GM23338 (cell line): ENCODE data around the gene RNASEH2A. TPM values are rescaled to one million over a fixed set of nuclear protein-coding genes. Genes with fewer than 3 reads are reported as not detected.
"Not testable (repeated sequence)": the region's sequence is repeated elsewhere in the genome, so short reads cannot be mapped to it uniquely, and the experiment has no call there.

ENCODE experiments used
- ATAC-seq: fragments of 200-7000 bp; cut with Tn5 transposase; 3 replicates; pipeline ENCODE4 v1.9.1; 2020
- DNase-seq: peaks from one replicate; pipeline ENCODE4 v3.0.0-alpha.2; 2015; ENCODE audit warnings: low spot score
- H2AFZ ChIP-seq: fragments of 200-600 bp; sonication (generic); 2 replicates; pipeline ENCODE4 v1.8.0; 2016; ENCODE audit warnings: antibody characterized with exemption, mild to moderate bottlenecking, moderate library complexity
- H3F3A ChIP-seq: fragments of 200-600 bp; sonication (generic); replicated peaks from 2 replicates; pipeline ENCODE4 v1.8.0; 2017; ENCODE audit warnings: antibody characterized with exemption, mixed run types, low read depth
- H3K27ac ChIP-seq: fragments of 200-600 bp; sonication (generic); 2 replicates; pipeline ENCODE4 v1.6.1; 2016; ENCODE audit warnings: low read depth
- H3K27me3 ChIP-seq: fragments of 200-600 bp; sonication (generic); 2 replicates; pipeline ENCODE4 v1.8.0; 2016; ENCODE audit warnings: mild to moderate bottlenecking, mixed run types, moderate library complexity; ENCODE audit not compliant: insufficient read depth
- H3K36me3 ChIP-seq: fragments of 200-600 bp; sonication (generic); 2 replicates; pipeline ENCODE4 v1.8.0; 2016; ENCODE audit warnings: mild to moderate bottlenecking; ENCODE audit not compliant: insufficient read depth
- H3K4me1 ChIP-seq: fragments of 200-600 bp; sonication (generic); 2 replicates; pipeline ENCODE4 v1.8.0; 2016; ENCODE audit warnings: mild to moderate bottlenecking, moderate library complexity; ENCODE audit not compliant: insufficient read depth
- H3K4me2 ChIP-seq: fragments of 200-600 bp; sonication (generic); 2 replicates; pipeline ENCODE4 v1.7.1; 2017; ENCODE audit warnings: mixed run types
- H3K4me3 ChIP-seq: fragments of 200-600 bp; sonication (generic); 2 replicates; pipeline ENCODE4 v1.6.1; 2016; ENCODE audit warnings: mixed run types
- H3K79me2 ChIP-seq: fragments of 200-600 bp; sonication (generic); replicated peaks from 2 replicates; pipeline ENCODE4 v1.8.0; 2017; ENCODE audit warnings: mild to moderate bottlenecking; ENCODE audit not compliant: insufficient read depth
- H3K9me2 ChIP-seq: fragments of 200-600 bp; sonication (generic); 2 replicates; pipeline ENCODE4 v1.8.0; 2017; ENCODE audit not compliant: insufficient read depth
- H4K20me1 ChIP-seq: fragments of 200-600 bp; sonication (generic); replicated peaks from 2 replicates; pipeline ENCODE4 v1.8.0; 2017; ENCODE audit warnings: mild to moderate bottlenecking; ENCODE audit not compliant: insufficient read depth
- H3K27ac Mint-ChIP-seq: 2 replicates; pipeline ENCODE4 v1.8.0; 2020; ENCODE audit warnings: inconsistent platforms, mild to moderate bottlenecking, moderate library complexity, mixed read lengths
- H3K27me3 Mint-ChIP-seq: 3 replicates; pipeline ENCODE4 v1.8.0; 2022; ENCODE audit warnings: low read depth, mild to moderate bottlenecking, moderate library complexity, mixed read lengths, inconsistent platforms; ENCODE audit not compliant: insufficient read depth, poor library complexity
- H3K36me3 Mint-ChIP-seq: 3 replicates; pipeline ENCODE4 v1.8.0; 2021; ENCODE audit warnings: low read depth, mild to moderate bottlenecking, inconsistent platforms, moderate library complexity, mixed read lengths
- H3K4me1 Mint-ChIP-seq: 3 replicates; pipeline ENCODE4 v1.8.0; 2020; ENCODE audit warnings: mild to moderate bottlenecking, inconsistent platforms, mixed read lengths
- H3K4me3 Mint-ChIP-seq: 3 replicates; pipeline ENCODE4 v1.8.0; 2021; ENCODE audit warnings: moderate library complexity, mild to moderate bottlenecking, inconsistent platforms, mixed read lengths
- H3K9me3 Mint-ChIP-seq: 3 replicates; pipeline ENCODE4 v1.8.0; 2020; ENCODE audit warnings: moderate library complexity, mild to moderate bottlenecking, inconsistent platforms, mixed read lengths
- ETS1 ChIP-seq: IDR thresholded peaks from 2 replicates; pipeline ENCODE4 v1.6.1; 2016; ENCODE audit warnings: antibody characterized with exemption
- EZH2 ChIP-seq: fragments of 200-600 bp; sonication (generic); IDR thresholded peaks from one replicate; pipeline ENCODE4 v1.8.0; 2017; ENCODE audit warnings: antibody characterized with exemption, mild to moderate bottlenecking, low read depth; ENCODE audit not compliant: unreplicated experiment
- JUNB ChIP-seq: IDR thresholded peaks from one replicate; pipeline ENCODE4 v1.6.1; 2016; ENCODE audit warnings: antibody characterized with exemption; ENCODE audit not compliant: unreplicated experiment
- STAT1 ChIP-seq: IDR thresholded peaks from one replicate; pipeline ENCODE4 v1.6.1; 2016; ENCODE audit warnings: antibody characterized with exemption; ENCODE audit not compliant: unreplicated experiment
- ZNF331 ChIP-seq: fragments of 250-450 bp; sonication (Bioruptor Pico); IDR thresholded peaks from 2 replicates; pipeline ENCODE4 v1.5.0; 2020; ENCODE audit warnings: low read depth, mild to moderate bottlenecking, moderate library complexity
- ZNF462 ChIP-seq: fragments of 250-450 bp; sonication (Bioruptor Pico); IDR thresholded peaks from 2 replicates; pipeline ENCODE4 v1.5.0; 2020; ENCODE audit warnings: mild to moderate bottlenecking, moderate library complexity
- polyA plus RNA-seq: library from polyadenylated mRNA; unstranded; fragments of >200 nt; fragmentation: Nextera tagmentation; extraction: Ambion mirVana; gene quantifications from 2 replicates; pipeline ENCODE4 v1.2.1, GENCODE V29; 2016
- total RNA-seq: library from RNA; depleted of rRNA; stranded (reverse); fragments of >200 nt; shearing (Covaris generic); gene quantifications from 2 replicates; pipeline ENCODE4 v1.2.3, GENCODE V29; 2014

Gene RNASEH2A
- total and polyA plus RNA-seq, 2 experiments from 2014 or later, result 39.4 to 68.2 TPM

GRCh38 chr19:12797141-12797587, 9.2 kb upstream of the RNASEH2A start:
- Histone ChIP-seq H3K27me3 (peaks cover 12% of the 10 kb centered on the region), H3F3A (peaks cover 26% of the 10 kb centered on the region), H4K20me1 (no peaks in the 10 kb centered on the region), H3K27ac (no peak overlapping the region), H3K79me2 (peaks cover 13% of the 10 kb centered on the region), H3K36me3 (peaks cover 9% of the 10 kb centered on the region; the same call in 1 of the 2 replicates), H3K4me1 (peaks cover 26% of the 10 kb centered on the region), H3K4me3 (no peak overlapping the region), H3K9me2 (no peaks in the 10 kb centered on the region), H2AFZ (no peak overlapping the region), H3K4me2 (no peak overlapping the region)
- Mint-ChIP-seq H3K27ac (no peak overlapping the region), H3K9me3 (peaks cover 3% of the 10 kb centered on the region; the same call in 1 of the 3 replicates), H3K4me3 (no peak overlapping the region), H3K36me3 (peaks cover 49% of the 10 kb centered on the region), H3K4me1 (peaks cover 22% of the 10 kb centered on the region), H3K27me3 (peaks cover 22% of the 10 kb centered on the region)
- TF ChIP-seq EZH2, result no peak
- no peak for TF ChIP-seq STAT1
- TF ChIP-seq JUNB, result no peak
- no peak for TF ChIP-seq ZNF462 (CRISPR knock-in tag)
- TF ChIP-seq ZNF331 (CRISPR knock-in tag), result no peak
- TF ChIP-seq ETS1, result no peak
- DNase-seq (no peak), ATAC-seq (no peak)

DNA sequence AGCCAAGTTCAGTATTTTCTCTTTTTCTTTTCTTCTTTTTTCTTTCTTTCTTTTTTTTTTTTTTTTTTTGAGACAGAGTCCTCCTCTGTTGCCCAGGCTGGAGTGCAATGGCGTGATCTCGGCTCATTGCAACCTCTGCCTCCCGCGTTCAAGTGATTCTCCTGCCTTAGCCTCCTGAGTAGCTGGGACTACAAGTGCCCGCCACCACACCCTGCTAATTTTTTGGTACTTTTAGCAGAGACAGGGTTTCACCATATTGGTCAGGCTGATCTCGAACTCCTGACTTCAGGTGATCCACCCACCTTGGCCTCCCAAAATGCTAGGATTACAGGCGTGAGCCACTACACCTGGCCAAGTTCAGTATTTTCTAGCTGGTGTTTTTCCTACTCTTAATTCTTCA, 8.8 kb upstream of the RNASEH2A start:
- Mint-ChIP-seq H3K27me3 (peaks cover 20% of the 10 kb centered on the region), H3K36me3 (peaks cover 49% of the 10 kb centered on the region), H3K4me1 (peaks cover 26% of the 10 kb centered on the region)
- not testable (repeated sequence) for H3K4me3 ChIP-seq, H3K36me3 ChIP-seq, H3K9me3 Mint-ChIP-seq, H3K9me2 ChIP-seq, H2AFZ ChIP-seq, H3K4me2 ChIP-seq, H3K27ac ChIP-seq, ATAC-seq, H3K27ac Mint-ChIP-seq, DNase-seq, H4K20me1 ChIP-seq, H3K4me3 Mint-ChIP-seq
- Histone ChIP-seq H3K4me1 (peaks cover 26% of the 10 kb centered on the region), H3K79me2 (peaks cover 13% of the 10 kb centered on the region), H3K27me3 (peaks cover 12% of the 10 kb centered on the region), H3F3A (peaks cover 29% of the 10 kb centered on the region)
